SJSA1 (cell line): Measurements from ENCODE around the gene RASA3. TPM values are rescaled to one million over a fixed set of nuclear protein-coding genes. Genes with fewer than 3 reads are reported as not detected.
"Not testable (repeated sequence)": the region's sequence is repeated elsewhere in the genome, so short reads cannot be mapped to it uniquely, and the experiment has no call there.

ENCODE experiments used
- DNase-seq, 2 experiments: peaks; one replicate each; pipeline ENCODE4 v3.0.0-alpha.2; 2015 to 2020; ENCODE audit warnings: low spot score in 2 of 2, low read depth in 1 of 2
- H3K27ac ChIP-seq: fragments of 250-450 bp; sonication (Bioruptor Pico); 2 replicates; pipeline ENCODE4 v1.5.1; 2020; ENCODE audit warnings: mild to moderate bottlenecking, moderate library complexity
- H3K27me3 ChIP-seq: fragments of 250-450 bp; sonication (Bioruptor Pico); replicated peaks from 2 replicates; pipeline ENCODE4 v1.5.1; 2020; ENCODE audit warnings: mild to moderate bottlenecking, moderate library complexity
- H3K36me3 ChIP-seq: fragments of 250-450 bp; sonication (Bioruptor Pico); 2 replicates; pipeline ENCODE4 v1.5.1; 2020; ENCODE audit warnings: mild to moderate bottlenecking
- H3K4me1 ChIP-seq: fragments of 250-450 bp; sonication (Bioruptor Pico); replicated peaks from 2 replicates; pipeline ENCODE4 v1.6.1; 2021; ENCODE audit warnings: mild to moderate bottlenecking
- H3K4me3 ChIP-seq: fragments of 250-450 bp; sonication (Bioruptor Pico); 2 replicates; pipeline ENCODE4 v1.5.1; 2020; ENCODE audit warnings: mild to moderate bottlenecking
- H3K9me3 ChIP-seq: fragments of 250-450 bp; sonication (Bioruptor Pico); replicated peaks from 2 replicates; pipeline ENCODE4 v1.5.1; 2020; ENCODE audit warnings: mild to moderate bottlenecking
- total RNA-seq: library from RNA; depleted of rRNA; stranded (reverse); fragments of >200 nt; shearing (Covaris generic); gene quantifications from 2 replicates; pipeline ENCODE4 v1.2.3, GENCODE V29; 2014

The RASA3 gene
- total RNA-seq, 1 experiment from 2014 or later, result 19.8 TPM

DNA sequence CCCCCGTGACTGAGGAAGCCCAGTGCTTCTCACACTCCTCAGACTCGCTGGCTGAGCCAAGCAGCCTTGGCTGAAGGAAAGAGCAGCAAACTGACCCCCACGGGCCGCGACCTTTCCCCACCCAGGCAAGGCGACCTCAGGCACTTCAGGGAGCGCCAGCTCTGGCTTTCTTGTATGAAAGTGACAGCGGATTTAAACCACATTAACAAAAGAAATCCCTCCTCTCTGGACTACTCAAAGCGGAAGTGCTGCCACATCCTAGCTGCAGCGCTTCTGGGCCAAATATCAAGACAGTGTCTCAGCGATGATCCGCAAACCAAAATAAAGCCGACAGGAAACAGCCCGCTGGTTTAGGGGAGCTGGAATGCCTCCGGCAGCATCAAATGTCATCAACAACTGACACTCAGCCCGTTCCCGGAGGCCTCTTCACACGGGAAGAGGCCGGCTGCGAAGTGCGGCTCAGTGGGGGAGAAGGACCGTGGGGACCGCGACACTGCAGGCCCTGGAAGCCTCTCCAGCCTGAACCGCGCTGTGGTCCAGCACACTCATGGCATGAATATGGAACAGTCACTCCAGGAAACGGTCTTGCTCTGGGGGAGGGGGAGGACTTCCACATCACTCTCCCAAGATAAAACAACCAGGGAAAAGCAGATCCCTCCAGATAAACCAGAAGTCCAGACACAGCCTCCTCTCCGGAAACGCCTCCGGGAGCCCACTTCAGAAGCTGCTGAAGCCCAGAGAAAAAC lies 1.4 kb downstream of the RASA3 start:
- H3K27ac ChIP-seq, result peak overlapping the region; percentile 84
- peak; percentile 86 to 87 for DNase-seq
- H3K4me3 ChIP-seq, result peak overlapping the region; percentile 96
- H3K9me3 ChIP-seq, result 0 out of 2 replicates have a peak, but pooled peaks cover 3% of the 10 kb centered on the region
- peaks cover 19% of the 10 kb centered on the region for H3K36me3 ChIP-seq
- H3K4me1 ChIP-seq, result peaks cover 52% of the 10 kb centered on the region
- H3K27me3 ChIP-seq, result no peaks in the 10 kb centered on the region

DNA sequence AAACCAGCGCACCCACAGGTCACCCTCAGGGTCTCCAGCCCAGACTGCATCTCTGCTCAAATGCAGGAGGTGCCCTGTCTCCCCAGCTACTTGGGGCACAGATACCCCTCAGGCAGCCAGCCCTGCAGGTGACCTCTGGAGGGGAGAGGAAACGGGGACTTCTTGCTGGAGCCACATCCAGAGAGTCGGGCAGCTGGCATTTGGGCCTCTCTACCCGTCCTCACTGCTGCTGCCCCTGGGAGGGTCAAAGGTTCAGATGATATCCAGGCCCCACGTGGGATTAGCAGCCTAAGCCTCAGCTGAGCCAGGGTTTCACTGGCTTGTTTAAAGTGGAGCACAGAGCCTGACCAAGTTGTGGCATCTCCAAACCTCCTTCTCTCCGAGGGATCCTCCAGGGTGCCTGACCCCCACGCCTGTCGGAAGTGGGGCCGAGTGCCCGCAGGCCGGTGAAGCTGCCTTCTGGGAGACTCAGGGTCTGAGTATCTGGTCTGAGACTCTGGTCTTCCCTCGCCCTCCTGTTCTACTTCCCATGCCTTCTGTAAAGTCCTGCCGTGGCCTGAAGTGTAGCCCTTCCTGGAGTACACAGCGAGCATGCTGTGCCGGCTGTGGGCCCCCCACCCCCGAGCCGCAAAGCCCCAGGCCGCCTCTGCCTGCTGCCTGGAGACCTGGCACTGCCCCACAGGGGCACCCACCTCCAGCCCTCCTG lies 2.1 kb downstream of the RASA3 start:
- peak in 1 of 2 experiments; percentile 26 for DNase-seq
- peak overlapping the region; percentile 96 for H3K4me3 ChIP-seq
- peak overlapping the region; percentile 84 for H3K27ac ChIP-seq

DNA sequence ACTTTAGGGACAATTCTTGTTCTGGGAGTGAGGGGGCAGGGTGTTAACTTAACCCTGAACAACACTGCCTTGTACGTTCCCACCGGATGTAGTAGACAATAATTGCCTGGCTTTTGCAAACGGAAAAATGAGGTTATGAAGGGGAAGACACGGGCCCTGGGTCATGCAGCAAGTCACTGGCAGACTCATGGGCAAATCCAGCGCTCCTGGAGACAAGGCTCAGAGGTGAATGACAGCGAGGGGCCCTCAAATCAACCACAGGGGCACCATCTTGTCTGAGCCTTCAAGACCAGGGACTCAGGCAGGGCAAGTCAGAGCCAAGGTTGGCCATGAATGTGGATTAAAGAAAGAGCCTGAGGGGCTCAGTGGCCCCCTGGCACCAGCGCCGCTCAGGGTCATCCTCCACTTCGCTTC lies 2.8 kb downstream of the RASA3 start:
- H3K27ac ChIP-seq, result peak overlapping the region; percentile 84
- no peak overlapping the region; the same call in 1 of the 2 replicates for H3K4me3 ChIP-seq
- peaks cover 19% of the 10 kb centered on the region for H3K36me3 ChIP-seq
- peaks cover 61% of the 10 kb centered on the region for H3K4me1 ChIP-seq
- 0 out of 2 replicates have a peak, but pooled peaks cover 3% of the 10 kb centered on the region for H3K9me3 ChIP-seq
- no peak for DNase-seq
- H3K27me3 ChIP-seq, result no peaks in the 10 kb centered on the region

More for the DNA sequence above, 2.1 kb downstream of the RASA3 start:
- peaks cover 19% of the 10 kb centered on the region for H3K36me3 ChIP-seq
- H3K27me3 ChIP-seq, result no peaks in the 10 kb centered on the region
- 0 out of 2 replicates have a peak, but pooled peaks cover 3% of the 10 kb centered on the region for H3K9me3 ChIP-seq
- H3K4me1 ChIP-seq, result peaks cover 54% of the 10 kb centered on the region

DNA sequence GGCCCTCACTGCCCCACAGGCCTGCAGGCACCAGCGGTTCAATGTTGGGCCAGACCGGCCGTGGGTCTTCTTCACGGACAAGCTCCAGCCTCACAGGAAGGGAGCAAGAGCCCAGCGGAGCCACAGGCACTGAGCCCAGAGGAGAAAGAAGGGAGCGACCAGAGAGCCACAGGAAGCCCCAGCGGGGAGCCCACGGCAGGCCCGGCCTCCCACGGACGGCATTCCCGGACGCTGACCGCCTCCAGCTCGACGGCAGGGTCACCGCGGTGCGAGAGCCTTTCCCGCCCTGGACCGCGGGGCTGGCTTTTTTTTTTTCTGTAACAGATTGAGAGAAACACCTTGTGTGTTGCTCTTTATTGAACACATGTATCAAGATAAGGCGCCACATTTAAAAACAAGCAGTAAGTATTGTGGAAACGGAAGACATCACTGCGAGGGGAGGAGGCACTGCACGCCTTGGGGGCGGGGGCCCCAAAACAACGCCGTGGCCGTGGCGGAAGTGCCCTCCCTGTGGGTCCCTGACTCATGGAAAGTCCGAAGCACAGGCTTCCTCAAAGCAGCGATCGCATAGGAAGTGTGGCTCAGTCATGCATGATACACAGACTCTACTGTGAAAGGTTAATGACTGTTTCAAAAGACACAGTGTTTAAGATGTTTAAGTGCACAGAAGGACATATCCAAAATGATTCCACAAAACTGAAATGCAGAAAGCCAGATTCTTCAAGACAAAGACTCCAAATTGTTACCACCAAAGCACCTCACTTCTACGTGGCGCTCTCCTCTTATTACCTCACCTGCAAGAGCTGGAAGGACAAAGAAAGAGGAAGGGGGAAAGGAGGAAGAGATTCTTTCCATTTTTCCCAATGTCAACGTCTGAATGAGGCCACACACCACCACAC lies 3.5 kb downstream of the RASA3 start:
- H3K4me3 ChIP-seq, result peak overlapping the region; percentile 9
- H3K4me1 ChIP-seq, result peaks cover 63% of the 10 kb centered on the region
- peak overlapping the region; percentile 84 for H3K27ac ChIP-seq
- H3K36me3 ChIP-seq, result peaks cover 19% of the 10 kb centered on the region
- peak; percentile 80 to 88 for DNase-seq
- H3K9me3 ChIP-seq, result 0 out of 2 replicates have a peak, but pooled peaks cover 3% of the 10 kb centered on the region
- H3K27me3 ChIP-seq, result no peaks in the 10 kb centered on the region

DNA sequence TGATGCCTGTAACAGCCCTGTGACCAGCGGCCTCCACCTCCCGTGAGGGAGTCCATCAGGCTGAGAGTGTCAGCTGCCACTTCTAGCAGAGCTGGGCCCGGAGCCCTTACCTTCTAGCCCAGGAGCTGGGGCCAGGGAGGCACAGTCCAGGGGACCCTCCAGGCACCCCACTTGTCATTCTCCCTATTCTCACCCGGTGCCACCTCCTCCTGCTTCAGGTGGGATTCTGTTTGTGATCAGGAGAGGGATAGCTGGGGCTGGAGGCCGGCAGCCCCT lies 4.1 kb downstream of the RASA3 start:
- H3K4me1 ChIP-seq, result peaks cover 63% of the 10 kb centered on the region
- H3K36me3 ChIP-seq, result peaks cover 19% of the 10 kb centered on the region
- no peak overlapping the region for H3K4me3 ChIP-seq

DNA sequence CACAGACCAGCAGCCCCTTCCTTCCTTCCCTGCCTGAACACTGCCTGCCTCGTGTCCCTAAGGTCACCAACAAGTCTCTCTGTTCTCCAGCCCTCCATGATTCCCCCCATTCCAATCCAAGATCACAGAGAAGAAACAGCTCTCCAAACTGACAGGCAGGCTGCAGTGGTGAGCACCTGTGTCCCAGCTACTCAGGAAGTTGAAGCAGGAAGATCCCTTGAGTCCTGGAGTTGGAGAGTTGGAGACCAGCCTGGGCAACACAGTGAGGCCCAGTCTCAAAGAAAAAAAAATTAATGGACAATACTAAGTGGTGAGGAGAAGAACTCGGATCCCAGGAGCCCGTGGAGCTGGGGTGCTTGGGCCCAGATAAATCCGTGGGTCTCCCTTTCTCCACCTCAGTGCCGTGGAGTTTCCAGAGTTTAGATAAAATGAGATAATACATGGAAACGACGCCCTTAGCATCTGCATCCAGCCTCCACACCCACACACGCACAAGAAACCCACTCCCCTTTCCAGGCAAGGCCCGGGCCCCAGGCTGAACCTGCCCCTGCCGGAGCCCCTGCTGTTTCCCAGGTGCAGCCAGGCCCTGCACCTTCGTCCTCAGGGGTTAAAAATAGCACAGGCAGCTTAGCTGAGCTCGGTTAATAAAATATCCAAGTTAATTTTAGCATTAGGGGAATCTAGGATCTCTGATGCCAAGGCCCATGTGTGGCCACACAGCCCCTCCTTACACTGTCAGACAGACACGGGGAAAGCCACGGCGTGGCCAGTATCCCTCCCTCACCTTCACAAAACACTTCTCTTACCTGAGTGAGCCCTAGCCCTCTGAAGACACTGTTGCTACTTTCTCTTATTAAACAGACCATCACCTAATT lies 4.7 kb downstream of the RASA3 start:
- no peak overlapping the region for H3K4me3 ChIP-seq
- peak overlapping the region; percentile 84 for H3K27ac ChIP-seq
- no peak for DNase-seq
- H3K4me1 ChIP-seq, result peaks cover 62% of the 10 kb centered on the region
- no peaks in the 10 kb centered on the region for H3K27me3 ChIP-seq
- H3K9me3 ChIP-seq, result 0 out of 2 replicates have a peak, but pooled peaks cover 3% of the 10 kb centered on the region
- H3K36me3 ChIP-seq, result peaks cover 19% of the 10 kb centered on the region

More for the DNA sequence above, 4.1 kb downstream of the RASA3 start:
- DNase-seq, result no peak
- Histone ChIP-seq H3K27me3 (no peaks in the 10 kb centered on the region), H3K9me3 (0 out of 2 replicates have a peak, but pooled peaks cover 3% of the 10 kb centered on the region), H3K27ac (peak overlapping the region; percentile 84)

DNA sequence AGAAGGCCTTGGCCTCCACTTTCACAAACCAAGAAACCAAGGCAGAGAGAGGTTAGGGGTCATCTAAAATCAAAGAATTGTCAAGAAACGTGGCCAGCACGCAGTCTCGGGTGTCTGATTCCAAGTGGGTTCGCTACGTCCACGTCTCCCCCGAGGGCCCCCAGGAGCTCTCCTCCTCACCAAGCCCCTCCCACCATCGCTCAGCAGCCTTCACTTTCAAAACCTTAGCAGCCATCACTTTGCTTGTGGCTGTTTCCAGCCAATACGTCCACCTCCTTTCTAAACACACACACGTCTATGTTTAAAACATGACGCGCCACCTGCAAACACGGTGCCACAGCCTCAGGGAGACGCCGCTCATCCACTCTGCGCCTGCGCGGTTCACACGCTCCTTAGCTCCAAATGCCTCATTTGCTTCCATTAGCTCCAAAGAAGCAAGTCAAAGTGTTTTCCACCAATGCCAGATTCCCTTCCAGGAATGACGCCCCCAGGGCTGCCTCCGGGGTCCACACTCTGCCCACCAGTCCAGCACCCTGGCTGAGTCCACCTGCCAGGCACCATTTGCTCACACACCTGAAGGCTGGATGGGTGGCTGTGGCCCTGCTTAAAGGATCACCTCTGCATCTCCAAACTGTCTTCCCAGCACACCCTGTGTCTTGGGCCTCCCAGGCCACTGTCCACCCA lies 5.5 kb downstream of the RASA3 start:
- peaks cover 14% of the 10 kb centered on the region for H3K36me3 ChIP-seq
- no peak for DNase-seq
- no peak overlapping the region for H3K27ac ChIP-seq
- peaks cover 56% of the 10 kb centered on the region for H3K4me1 ChIP-seq
- 0 out of 2 replicates have a peak, but pooled peaks cover under 1% of the 10 kb centered on the region for H3K9me3 ChIP-seq
- no peaks in the 10 kb centered on the region for H3K27me3 ChIP-seq
- H3K4me3 ChIP-seq, result no peak overlapping the region

DNA sequence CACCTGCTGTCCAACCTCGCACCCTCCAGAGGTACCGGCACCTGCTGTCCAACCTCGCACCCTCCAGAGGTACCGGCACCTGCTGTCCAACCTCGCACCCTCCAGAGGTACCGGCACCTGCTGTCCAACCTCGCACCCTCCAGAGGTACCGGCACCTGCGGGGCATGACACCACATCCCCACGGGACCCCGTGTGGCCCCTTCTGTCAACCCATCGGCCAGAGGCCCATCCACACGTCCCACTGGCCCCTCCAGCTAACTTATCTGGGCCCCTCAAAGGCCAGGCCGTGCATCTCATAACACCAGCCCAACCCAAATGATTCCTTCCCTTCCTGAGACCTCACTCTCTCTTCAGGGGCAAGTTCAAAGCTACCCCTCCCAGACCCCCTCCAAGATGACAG lies 6.3 kb downstream of the RASA3 start:
- H3K9me3 ChIP-seq, H3K27me3 ChIP-seq, H3K27ac ChIP-seq, H3K4me3 ChIP-seq, DNase-seq: not testable (repeated sequence)
- Histone ChIP-seq H3K36me3 (peaks cover 13% of the 10 kb centered on the region; the same call in 1 of the 2 replicates), H3K4me1 (peaks cover 48% of the 10 kb centered on the region)

DNA sequence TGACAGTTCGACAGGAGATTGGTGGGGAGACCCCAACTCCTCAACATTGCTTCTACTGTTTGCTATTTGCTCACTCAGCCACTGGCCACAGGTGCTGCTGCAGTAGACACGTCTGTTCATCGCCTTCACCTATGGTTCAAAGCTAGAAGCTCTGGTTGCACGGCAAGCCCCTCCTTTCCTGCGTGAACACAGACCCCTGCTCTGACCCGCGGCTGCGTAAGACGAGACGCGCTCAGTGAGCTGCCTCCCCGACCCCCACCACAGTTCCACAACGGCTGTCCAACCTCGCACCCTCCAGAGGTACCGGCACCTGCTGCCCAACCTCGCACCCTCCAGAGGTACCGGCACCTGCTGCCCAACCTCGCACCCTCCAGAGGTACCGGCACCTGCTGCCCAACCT lies 6.8 kb downstream of the RASA3 start:
- Histone ChIP-seq H3K9me3 (no peaks in the 10 kb centered on the region), H3K36me3 (peaks cover 13% of the 10 kb centered on the region; the same call in 1 of the 2 replicates), H3K27me3 (no peaks in the 10 kb centered on the region), H3K27ac (peak overlapping the region; percentile 40), H3K4me3 (no peak overlapping the region), H3K4me1 (peaks cover 43% of the 10 kb centered on the region)
- DNase-seq, result no peak

DNA sequence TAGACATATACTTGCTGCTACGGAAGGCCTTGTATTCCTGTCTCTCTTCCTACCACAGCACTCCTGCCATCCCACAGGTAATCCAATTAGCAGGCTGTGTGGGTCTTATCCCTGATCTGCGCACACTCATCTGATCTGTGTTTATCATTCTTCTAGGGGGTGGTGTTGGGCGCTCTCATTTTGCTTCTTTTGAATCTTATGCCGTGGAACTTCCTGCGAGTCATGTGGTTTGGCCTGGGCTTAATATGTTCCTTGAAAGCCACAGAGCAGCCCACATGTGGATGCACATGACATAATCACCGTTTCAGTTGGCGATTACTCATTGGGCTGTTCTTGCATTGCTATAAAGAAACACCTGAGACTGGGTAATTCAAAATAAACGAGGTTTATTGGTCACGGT lies 7.5 kb downstream of the RASA3 start:
- peaks cover 9% of the 10 kb centered on the region; the same call in 1 of the 2 replicates for H3K36me3 ChIP-seq
- H3K4me1 ChIP-seq, result peaks cover 37% of the 10 kb centered on the region
- no peak for DNase-seq
- no peak overlapping the region for H3K4me3 ChIP-seq
- no peaks in the 10 kb centered on the region for H3K27me3 ChIP-seq
- peak overlapping the region; percentile 40 for H3K27ac ChIP-seq
- no peaks in the 10 kb centered on the region for H3K9me3 ChIP-seq

DNA sequence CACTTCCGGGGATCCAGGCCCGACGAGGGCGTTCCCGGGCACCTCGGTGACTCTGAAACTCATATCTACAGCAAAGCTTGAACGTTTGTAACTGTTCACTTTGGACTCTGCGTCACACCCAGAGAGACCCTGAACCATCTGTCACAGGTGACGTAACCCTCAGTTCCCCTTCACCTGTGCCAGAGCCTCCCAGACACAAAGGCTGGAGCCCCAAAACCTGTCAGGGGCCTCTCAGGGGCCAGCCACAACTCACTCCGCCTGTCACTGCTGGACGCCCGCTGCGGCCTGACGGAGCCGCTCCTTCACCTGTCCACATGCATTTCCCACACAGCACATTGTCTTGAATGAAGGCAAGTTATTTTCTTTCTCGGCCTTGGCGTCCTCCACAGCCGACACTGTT lies 8.0 kb downstream of the RASA3 start:
- H3K27ac ChIP-seq, result no peak overlapping the region

DNA sequence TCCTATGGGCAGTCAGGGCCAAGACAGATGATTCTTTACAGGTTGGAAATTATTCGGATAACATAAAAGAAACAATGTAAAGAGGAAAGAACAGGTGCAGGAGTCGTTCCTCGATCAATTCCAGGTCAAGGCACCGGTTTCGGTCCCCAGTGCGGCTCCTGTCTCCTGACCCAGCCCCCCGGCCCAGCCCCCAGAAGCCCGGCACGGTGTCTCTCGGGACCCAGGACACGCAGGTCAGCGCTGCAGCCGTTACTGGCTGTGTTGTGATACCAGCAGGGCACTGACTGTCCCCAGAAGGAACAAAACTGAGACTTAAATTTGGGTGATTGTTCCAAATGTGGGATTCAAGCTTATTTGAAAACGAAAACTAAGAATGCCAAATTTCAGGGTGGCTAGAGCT lies 8.5 kb downstream of the RASA3 start:
- DNase-seq, result no peak
- no peak overlapping the region for H3K4me3 ChIP-seq
- no peak overlapping the region for H3K27ac ChIP-seq
- H3K9me3 ChIP-seq, result no peaks in the 10 kb centered on the region
- H3K27me3 ChIP-seq, result no peaks in the 10 kb centered on the region
- peaks cover 7% of the 10 kb centered on the region; the same call in 1 of the 2 replicates for H3K36me3 ChIP-seq
- H3K4me1 ChIP-seq, result peaks cover 26% of the 10 kb centered on the region

More for the DNA sequence above, 8.0 kb downstream of the RASA3 start:
- H3K27me3 ChIP-seq, result no peaks in the 10 kb centered on the region
- H3K36me3 ChIP-seq, result peaks cover 7% of the 10 kb centered on the region; the same call in 1 of the 2 replicates
- H3K4me3 ChIP-seq, result no peak overlapping the region
- peaks cover 32% of the 10 kb centered on the region for H3K4me1 ChIP-seq
- no peaks in the 10 kb centered on the region for H3K9me3 ChIP-seq
- DNase-seq, result no peak
